ENCODE measurements around the gene ST6GAL1.

GRCh38 chr3:187112934-187113793 is 182.8 kb downstream of the ST6GAL1 start:
- TF ChIP-seq POLR2AphosphoS5 (IDR thresholded peaks at IDR 0.05) (no peak), POLR2A (IDR thresholded peaks at IDR 0.05) (no peak), CTCF (IDR thresholded peaks at IDR 0.05) (peak in 3 of 4 experiments; percentile 36 to 50 (median 41))
